ENCODE results near the gene SEPTIN10. TPM values are rescaled to one million over a fixed set of nuclear protein-coding genes. Genes with fewer than 3 reads are reported as not detected.

SEPTIN10 gene
- total RNA-seq, 1 donor from 2014 or later: 160 TPM

DNA sequence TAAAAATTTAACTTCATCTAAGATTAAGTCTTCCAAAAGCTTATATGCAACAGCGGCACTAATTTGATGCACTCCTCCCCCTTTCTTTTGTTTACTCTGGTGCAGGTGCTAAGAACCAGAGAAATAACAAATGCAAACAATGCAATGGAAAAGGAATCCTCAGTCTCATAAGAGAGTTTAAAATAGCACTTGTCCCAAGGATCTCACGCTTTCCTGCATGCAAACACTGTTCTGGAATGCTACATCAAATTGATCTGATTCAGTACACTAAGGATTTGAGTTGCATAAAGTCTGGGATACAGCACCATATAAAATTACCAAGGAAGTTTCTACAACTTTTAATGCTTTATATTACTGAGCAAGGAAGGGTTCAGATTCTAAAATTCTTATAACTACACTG is 50.5 kb downstream of the SEPTIN10 start:
- Mint-ChIP-seq H3K4me3 (no peak overlapping the region), H3K36me3 (peaks cover 40% of the 10 kb centered on the region), H3K27ac (no peak overlapping the region), H3K27me3 (ENCODE audit: insufficient read depth, low read depth) (no peaks in the 10 kb centered on the region), H3K9me3 (no peaks in the 10 kb centered on the region), H3K4me1 (no peaks in the 10 kb centered on the region)
- no peaks in the 10 kb centered on the region for H3K27me3 ChIP-seq
- TF ChIP-seq EZH2 (IDR thresholded peaks at IDR 0.05): no peak
- TF ChIP-seq EZH2phosphoT487 (IDR thresholded peaks at IDR 0.05): no peak
- TF ChIP-seq, protein P1, sequence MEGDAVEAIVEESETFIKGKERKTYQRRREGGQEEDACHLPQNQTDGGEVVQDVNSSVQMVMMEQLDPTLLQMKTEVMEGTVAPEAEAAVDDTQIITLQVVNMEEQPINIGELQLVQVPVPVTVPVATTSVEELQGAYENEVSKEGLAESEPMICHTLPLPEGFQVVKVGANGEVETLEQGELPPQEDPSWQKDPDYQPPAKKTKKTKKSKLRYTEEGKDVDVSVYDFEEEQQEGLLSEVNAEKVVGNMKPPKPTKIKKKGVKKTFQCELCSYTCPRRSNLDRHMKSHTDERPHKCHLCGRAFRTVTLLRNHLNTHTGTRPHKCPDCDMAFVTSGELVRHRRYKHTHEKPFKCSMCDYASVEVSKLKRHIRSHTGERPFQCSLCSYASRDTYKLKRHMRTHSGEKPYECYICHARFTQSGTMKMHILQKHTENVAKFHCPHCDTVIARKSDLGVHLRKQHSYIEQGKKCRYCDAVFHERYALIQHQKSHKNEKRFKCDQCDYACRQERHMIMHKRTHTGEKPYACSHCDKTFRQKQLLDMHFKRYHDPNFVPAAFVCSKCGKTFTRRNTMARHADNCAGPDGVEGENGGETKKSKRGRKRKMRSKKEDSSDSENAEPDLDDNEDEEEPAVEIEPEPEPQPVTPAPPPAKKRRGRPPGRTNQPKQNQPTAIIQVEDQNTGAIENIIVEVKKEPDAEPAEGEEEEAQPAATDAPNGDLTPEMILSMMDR (IDR thresholded peaks at IDR 0.05): no peak
- H3K4me3 ChIP-seq: no peak overlapping the region
- no peak overlapping the region for H2AFZ ChIP-seq (replicated peaks)
- H3K4me1 ChIP-seq: no peaks in the 10 kb centered on the region
- no peaks in the 10 kb centered on the region for H3K79me2 ChIP-seq (ENCODE audit: low read depth)
- peaks cover 3% of the 10 kb centered on the region for H4K20me1 ChIP-seq (ENCODE audit: low read depth)
- no peak for DNase-seq (ENCODE audit: low spot score)
- no peaks in the 10 kb centered on the region for H3F3A ChIP-seq (ENCODE audit: low read depth)
- H3K4me2 ChIP-seq: no peak overlapping the region
- H3K9me3 ChIP-seq (ENCODE audit: low read depth): no peaks in the 10 kb centered on the region
- H3K36me3 ChIP-seq: peaks cover 8% of the 10 kb centered on the region
- H3K9ac ChIP-seq: no peak overlapping the region
- H3K27ac ChIP-seq: no peak overlapping the region

DNA sequence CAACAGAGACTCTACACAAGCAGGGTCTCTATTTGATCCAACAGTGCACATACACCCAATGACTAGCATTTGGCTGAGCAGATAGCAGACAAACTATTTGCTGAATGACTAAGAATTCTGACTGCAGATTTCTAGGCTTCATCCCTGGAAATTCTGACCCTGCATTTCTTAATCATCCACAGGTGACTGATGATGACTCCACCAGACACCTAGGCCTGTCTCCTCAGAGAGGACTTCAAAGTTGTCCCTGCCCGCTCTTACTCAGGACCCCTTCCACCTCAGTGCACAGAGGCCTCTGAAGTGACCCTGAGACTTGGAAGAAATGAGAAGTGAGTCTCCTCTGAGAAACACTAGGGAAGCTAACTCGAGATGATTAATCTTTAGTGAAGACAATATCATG is 51.3 kb downstream of the SEPTIN10 start:
- Mint-ChIP-seq H3K9me3 (no peaks in the 10 kb centered on the region), H3K4me1 (no peaks in the 10 kb centered on the region), H3K4me3 (no peak overlapping the region), H3K27me3 (ENCODE audit: insufficient read depth, low read depth) (no peaks in the 10 kb centered on the region), H3K36me3 (peaks cover 39% of the 10 kb centered on the region), H3K27ac (no peak overlapping the region)
- no peak overlapping the region for H3K4me2 ChIP-seq
- no peak overlapping the region for H3K27ac ChIP-seq
- no peak overlapping the region for H3K9ac ChIP-seq
- no peaks in the 10 kb centered on the region for H3K4me1 ChIP-seq
- no peaks in the 10 kb centered on the region for H3K27me3 ChIP-seq
- H3K36me3 ChIP-seq: peaks cover 8% of the 10 kb centered on the region
- H3K9me3 ChIP-seq (ENCODE audit: low read depth): no peaks in the 10 kb centered on the region
- no peak overlapping the region for H3K4me3 ChIP-seq
- H3K79me2 ChIP-seq (ENCODE audit: low read depth): no peaks in the 10 kb centered on the region
- peaks cover 3% of the 10 kb centered on the region for H4K20me1 ChIP-seq (ENCODE audit: low read depth)
- no peaks in the 10 kb centered on the region for H3F3A ChIP-seq (ENCODE audit: low read depth)
- H2AFZ ChIP-seq (replicated peaks): no peak overlapping the region
- DNase-seq (ENCODE audit: low spot score): no peak
- TF ChIP-seq, protein P1 (IDR thresholded peaks at IDR 0.05): no peak
- no peak for TF ChIP-seq EZH2phosphoT487 (IDR thresholded peaks at IDR 0.05)
- TF ChIP-seq EZH2 (IDR thresholded peaks at IDR 0.05): no peak

DNA sequence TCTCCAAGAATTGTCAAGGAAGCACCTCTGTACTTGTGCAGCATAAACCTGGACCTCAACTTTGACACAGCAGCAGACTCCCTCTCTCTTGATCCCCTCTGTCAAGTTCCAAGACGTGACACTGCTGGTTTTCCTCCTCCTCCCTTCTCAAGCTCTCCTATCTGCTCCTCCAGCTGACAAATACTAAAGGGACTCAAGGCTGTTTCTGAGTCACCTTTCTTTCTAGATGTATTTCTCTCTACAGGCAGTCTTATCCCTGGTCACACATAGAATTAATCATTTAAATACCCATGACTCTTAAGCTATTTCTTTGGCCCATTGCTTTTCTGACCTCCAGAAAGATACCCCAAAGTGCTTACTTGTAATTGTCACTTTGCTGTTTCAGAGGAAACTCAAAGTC is 53.5 kb downstream of the SEPTIN10 start:
- Histone ChIP-seq H3K79me2 (ENCODE audit: low read depth) (no peaks in the 10 kb centered on the region), H3K9me3 (ENCODE audit: low read depth) (no peaks in the 10 kb centered on the region), H3K27ac (no peak overlapping the region), H3K4me2 (no peak overlapping the region), H2AFZ (replicated peaks) (no peak overlapping the region), H3K27me3 (no peaks in the 10 kb centered on the region), H3F3A (ENCODE audit: low read depth) (no peaks in the 10 kb centered on the region), H3K36me3 (peaks cover 8% of the 10 kb centered on the region), H3K9ac (no peak overlapping the region), H4K20me1 (ENCODE audit: low read depth) (no peaks in the 10 kb centered on the region), H3K4me1 (no peaks in the 10 kb centered on the region), H3K4me3 (no peak overlapping the region)
- no peak for TF ChIP-seq EZH2 (IDR thresholded peaks at IDR 0.05)
- Mint-ChIP-seq H3K36me3 (peaks cover 47% of the 10 kb centered on the region), H3K4me3 (no peak overlapping the region), H3K27me3 (ENCODE audit: insufficient read depth, low read depth) (no peaks in the 10 kb centered on the region), H3K9me3 (no peaks in the 10 kb centered on the region), H3K27ac (peak overlapping the region; percentile 20), H3K4me1 (no peaks in the 10 kb centered on the region)
- DNase-seq (ENCODE audit: low spot score): no peak

DNA sequence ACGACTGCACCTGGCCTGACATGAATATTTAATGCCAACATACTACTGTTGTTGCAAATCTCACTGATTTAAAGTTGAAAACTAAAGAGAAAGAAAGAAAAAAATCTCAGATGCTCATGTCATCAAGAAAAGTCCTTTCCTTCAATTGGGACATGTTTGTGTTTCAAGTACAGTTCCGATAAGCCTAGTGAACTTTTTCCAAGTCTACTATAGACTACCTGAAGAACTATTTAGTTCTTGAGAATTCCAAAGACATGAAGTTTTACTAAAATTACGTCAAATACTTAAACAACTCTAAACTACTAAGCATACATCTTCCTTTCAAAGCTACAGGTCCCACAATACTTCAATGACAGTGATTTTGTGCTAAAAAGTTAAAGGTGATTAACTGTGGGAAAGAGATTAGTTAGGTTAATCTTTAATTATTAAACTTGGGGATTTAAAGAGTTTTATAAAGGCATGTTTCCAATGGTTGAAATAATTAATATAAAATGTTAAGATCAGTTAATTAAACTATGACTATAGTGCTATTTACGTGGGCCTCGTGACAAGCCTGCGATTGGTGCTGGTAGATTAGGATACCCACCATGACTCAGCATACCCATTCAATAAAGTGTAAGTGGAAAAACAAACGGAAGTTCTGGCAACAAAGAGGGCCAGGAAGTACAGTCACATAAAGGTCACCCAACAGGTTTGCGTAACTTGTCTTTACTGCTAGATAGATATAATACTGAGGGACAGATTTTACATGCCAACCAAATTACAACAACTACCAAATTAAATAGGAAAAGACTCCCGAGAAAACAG is 55.5 kb downstream of the SEPTIN10 start:
- Mint-ChIP-seq H3K36me3 (peaks cover 48% of the 10 kb centered on the region), H3K9me3 (no peaks in the 10 kb centered on the region), H3K27me3 (ENCODE audit: insufficient read depth, low read depth) (no peaks in the 10 kb centered on the region), H3K4me1 (no peaks in the 10 kb centered on the region), H3K27ac (no peak overlapping the region), H3K4me3 (no peak overlapping the region)
- Histone ChIP-seq H3K27me3 (no peaks in the 10 kb centered on the region), H3K79me2 (ENCODE audit: low read depth) (no peaks in the 10 kb centered on the region), H3K27ac (no peak overlapping the region), H3K9ac (no peak overlapping the region), H4K20me1 (ENCODE audit: low read depth) (no peaks in the 10 kb centered on the region), H3K4me1 (no peaks in the 10 kb centered on the region), H3K9me3 (ENCODE audit: low read depth) (no peaks in the 10 kb centered on the region), H2AFZ (replicated peaks) (no peak overlapping the region), H3F3A (ENCODE audit: low read depth) (no peaks in the 10 kb centered on the region), H3K4me2 (no peak overlapping the region), H3K4me3 (no peak overlapping the region), H3K36me3 (no peaks in the 10 kb centered on the region)
- no peak for DNase-seq (ENCODE audit: low spot score)
- TF ChIP-seq, protein P1 (IDR thresholded peaks at IDR 0.05): no peak
- TF ChIP-seq EZH2phosphoT487 (IDR thresholded peaks at IDR 0.05) (no peak), EZH2 (IDR thresholded peaks at IDR 0.05) (no peak)

All from neural progenitor cell (in vitro differentiated cells).